ENCODE results near the gene RFPL4AL1.

GRCh38 chr19:55801416-55801815 is 32.5 kb downstream of the RFPL4AL1 start:
- no peak for TF ChIP-seq POLR2A (IDR thresholded peaks at IDR 0.05)
- no peak for TF ChIP-seq CTCF (IDR thresholded peaks at IDR 0.05 in 4 of 5, conservative IDR thresholded peaks at IDR 0.05 in 1 of 5)

All from gastrocnemius medialis (tissue), 4 donors.